Endodermal cell (in vitro differentiated cells): ENCODE data around the gene CMSS1. TPM values are rescaled to one million over a fixed set of nuclear protein-coding genes. Genes with fewer than 3 reads are reported as not detected.

ENCODE experiments used
- DNase-seq: peaks from one replicate; pipeline ENCODE4 v3.0.0-alpha.2; 2017
- H3K27ac ChIP-seq: 2 replicates; pipeline ENCODE4 v1.5.1; 2013; ENCODE audit warnings: mild to moderate bottlenecking, low read depth, low read length, moderate library complexity
- H3K27me3 ChIP-seq: 2 replicates; pipeline ENCODE4 v1.6.1; 2013; ENCODE audit warnings: mild to moderate bottlenecking, low read length, moderate library complexity; ENCODE audit not compliant: insufficient read depth, control insufficient read depth, poor library complexity, severe bottlenecking
- H3K36me3 ChIP-seq: 2 replicates; pipeline ENCODE4 v1.7.0; 2013; ENCODE audit warnings: mild to moderate bottlenecking, low read length, moderate library complexity; ENCODE audit not compliant: control insufficient read depth, insufficient read depth
- H3K4me1 ChIP-seq: one replicate; pipeline ENCODE4 v1.7.0; 2013; ENCODE audit warnings: low read length; ENCODE audit not compliant: control insufficient read depth, insufficient read depth
- H3K4me3 ChIP-seq: 2 replicates; pipeline ENCODE4 v1.5.1; 2013; ENCODE audit warnings: mild to moderate bottlenecking, low read length, moderate library complexity
- H3K9ac ChIP-seq: 2 replicates; pipeline ENCODE4 v1.6.1; 2013; ENCODE audit warnings: mild to moderate bottlenecking, low read length, moderate library complexity; ENCODE audit not compliant: poor library complexity, severe bottlenecking; ENCODE audit errors: extremely low read depth
- H3K9me3 ChIP-seq: 2 replicates; pipeline ENCODE4 v1.6.1; 2013; ENCODE audit warnings: mild to moderate bottlenecking, low read length, moderate library complexity; ENCODE audit not compliant: control insufficient read depth
- H3K27ac Mint-ChIP-seq: 2 replicates; pipeline ENCODE4 v1.8.0; 2020; ENCODE audit warnings: mixed read lengths
- H3K27me3 Mint-ChIP-seq: 2 replicates; pipeline ENCODE4 v1.8.0; 2021; ENCODE audit warnings: mild to moderate bottlenecking, mixed read lengths; ENCODE audit not compliant: insufficient read depth
- H3K36me3 Mint-ChIP-seq: 2 replicates; pipeline ENCODE4 v1.8.0; 2020; ENCODE audit warnings: low read depth, mixed read lengths
- H3K4me1 Mint-ChIP-seq: 2 replicates; pipeline ENCODE4 v1.8.0; 2020; ENCODE audit warnings: mixed read lengths
- H3K4me3 Mint-ChIP-seq: 2 replicates; pipeline ENCODE4 v1.8.0; 2020; ENCODE audit warnings: mild to moderate bottlenecking, moderate library complexity, mixed read lengths
- H3K9me3 Mint-ChIP-seq: 2 replicates; pipeline ENCODE4 v1.8.0; 2020; ENCODE audit warnings: mild to moderate bottlenecking, mixed read lengths
- WGBS, 2 experiments: methylation state at CpG; one replicate each; pipeline versions ENCODE4 v1.1.5 to v1.1.7; 2013; ENCODE audit warnings: missing lambda C conversion rate in 2 of 2, mixed read lengths in 1 of 2; ENCODE audit not compliant: insufficient coverage in 1 of 2, insufficient read length in 1 of 2; 5-methylcytosine and 5-hydroxymethylcytosine counted together
- total RNA-seq, 2 donors: library from RNA; stranded (reverse); fragmentation: NEBNext Ultra II Directional in 1 of 2; extraction: Animal tissue kit (Norgen Biotek cat#: 25700) in 1 of 2; gene quantifications; 2 replicates in 1 of 2; 3 replicates in 1 of 2; pipeline ENCODE4 v1.2.1, GENCODE V29; 2021
- TF ChIP-seq, protein P1 (sequence below): fragments of 200-600 bp; sonication (generic); conservative IDR thresholded peaks from 2 replicates; pipeline ENCODE4 v1.5.0; 2021; ENCODE audit warnings: antibody characterized with exemption, mild to moderate bottlenecking

Gene CMSS1
- total RNA-seq, 2 donors from 2014 or later, result 48.5 to 50.8 TPM

GRCh38 chr3:100225193-100225592 lies 407.5 kb downstream of the CMSS1 start:
- no peak overlapping the region for H3K27ac Mint-ChIP-seq
- DNase-seq, result no peak
- peaks cover 14% of the 10 kb centered on the region for H3K9me3 Mint-ChIP-seq
- H3K9me3 ChIP-seq, result peaks cover 9% of the 10 kb centered on the region
- H3K27me3 ChIP-seq, result no peaks in the 10 kb centered on the region
- TF ChIP-seq, protein P1, sequence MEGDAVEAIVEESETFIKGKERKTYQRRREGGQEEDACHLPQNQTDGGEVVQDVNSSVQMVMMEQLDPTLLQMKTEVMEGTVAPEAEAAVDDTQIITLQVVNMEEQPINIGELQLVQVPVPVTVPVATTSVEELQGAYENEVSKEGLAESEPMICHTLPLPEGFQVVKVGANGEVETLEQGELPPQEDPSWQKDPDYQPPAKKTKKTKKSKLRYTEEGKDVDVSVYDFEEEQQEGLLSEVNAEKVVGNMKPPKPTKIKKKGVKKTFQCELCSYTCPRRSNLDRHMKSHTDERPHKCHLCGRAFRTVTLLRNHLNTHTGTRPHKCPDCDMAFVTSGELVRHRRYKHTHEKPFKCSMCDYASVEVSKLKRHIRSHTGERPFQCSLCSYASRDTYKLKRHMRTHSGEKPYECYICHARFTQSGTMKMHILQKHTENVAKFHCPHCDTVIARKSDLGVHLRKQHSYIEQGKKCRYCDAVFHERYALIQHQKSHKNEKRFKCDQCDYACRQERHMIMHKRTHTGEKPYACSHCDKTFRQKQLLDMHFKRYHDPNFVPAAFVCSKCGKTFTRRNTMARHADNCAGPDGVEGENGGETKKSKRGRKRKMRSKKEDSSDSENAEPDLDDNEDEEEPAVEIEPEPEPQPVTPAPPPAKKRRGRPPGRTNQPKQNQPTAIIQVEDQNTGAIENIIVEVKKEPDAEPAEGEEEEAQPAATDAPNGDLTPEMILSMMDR, result no peak
- no peaks in the 10 kb centered on the region for H3K4me1 Mint-ChIP-seq
- H3K4me3 ChIP-seq, result no peak overlapping the region
- no peak overlapping the region for H3K27ac ChIP-seq
- H3K27me3 Mint-ChIP-seq, result no peaks in the 10 kb centered on the region
- H3K4me3 Mint-ChIP-seq, result no peak overlapping the region
- H3K36me3 Mint-ChIP-seq, result no peaks in the 10 kb centered on the region
- no peaks in the 10 kb centered on the region for H3K36me3 ChIP-seq
- no peaks in the 10 kb centered on the region for H3K4me1 ChIP-seq
- H3K9ac ChIP-seq, result no peak overlapping the region
- 96% methylated on average over 20 to 26 of the region's 26 CpGs for WGBS, 2 experiments

DNA sequence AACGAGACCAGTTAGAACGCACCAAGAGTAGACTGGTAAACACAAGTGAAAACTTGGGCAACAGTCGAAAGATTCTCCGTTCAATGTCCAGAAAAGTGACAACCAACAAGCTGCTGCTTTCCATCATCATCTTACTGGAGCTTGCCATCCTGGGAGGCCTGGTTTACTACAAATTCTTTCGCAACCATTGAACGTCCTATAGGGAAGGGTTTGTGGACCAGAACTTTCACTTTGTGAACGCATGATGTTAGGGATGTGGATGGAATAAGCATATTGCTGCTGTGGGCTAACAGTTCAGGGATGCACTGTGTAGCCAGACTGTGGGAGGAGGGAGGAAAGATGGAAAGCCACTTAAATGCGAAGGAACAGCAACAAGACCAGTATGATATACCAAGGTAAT lies 408.2 kb downstream of the CMSS1 start:
- H3K27ac ChIP-seq, result no peak overlapping the region
- Mint-ChIP-seq H3K36me3 (no peaks in the 10 kb centered on the region), H3K9me3 (peaks cover 10% of the 10 kb centered on the region), H3K27ac (no peak overlapping the region), H3K4me1 (no peaks in the 10 kb centered on the region), H3K4me3 (no peak overlapping the region), H3K27me3 (no peaks in the 10 kb centered on the region)
- no peaks in the 10 kb centered on the region for H3K4me1 ChIP-seq
- no peaks in the 10 kb centered on the region for H3K27me3 ChIP-seq
- H3K9ac ChIP-seq, result no peak overlapping the region
- WGBS, 2 experiments, result 94 to 97% methylated on average over 6 to 8 of the region's 8 CpGs
- DNase-seq, result no peak
- no peaks in the 10 kb centered on the region for H3K36me3 ChIP-seq
- TF ChIP-seq, protein P1, result no peak
- peaks cover 3% of the 10 kb centered on the region for H3K9me3 ChIP-seq
- H3K4me3 ChIP-seq, result no peak overlapping the region

DNA sequence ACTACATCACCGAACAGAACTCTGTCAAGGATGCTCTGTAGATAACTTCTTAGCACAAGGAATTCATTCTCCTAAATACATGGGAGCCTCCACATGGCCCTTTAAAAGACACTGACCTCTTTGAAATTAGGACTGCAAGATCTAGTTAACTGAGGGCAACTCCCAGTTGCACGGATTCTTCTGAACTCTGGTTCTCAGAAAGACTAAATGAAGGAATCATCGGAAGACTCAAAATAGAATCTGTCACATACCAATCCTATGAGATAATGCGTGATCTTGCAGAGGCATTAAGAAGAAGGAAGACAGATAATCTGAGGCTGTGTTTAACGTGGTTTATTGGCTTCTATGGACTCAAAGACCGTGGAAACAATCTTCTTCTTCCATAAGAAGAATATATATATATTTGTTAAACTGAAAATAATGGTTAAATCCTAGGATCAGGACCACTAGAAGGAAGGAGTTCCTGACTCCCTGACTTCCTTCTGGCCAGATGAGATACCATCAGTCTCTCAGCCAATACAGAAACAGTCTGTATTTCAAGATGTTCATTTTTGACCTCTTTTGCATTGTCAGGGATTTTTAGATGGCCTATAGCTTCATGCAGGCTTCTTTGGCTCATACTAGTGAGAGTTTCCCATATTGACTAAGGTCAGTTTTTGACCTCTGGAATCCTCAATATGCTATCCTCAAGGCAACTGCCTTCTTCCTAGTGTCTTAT lies 409.2 kb downstream of the CMSS1 start:
- no peak overlapping the region for H3K4me3 ChIP-seq
- DNase-seq, result no peak
- no peak overlapping the region for H3K27ac Mint-ChIP-seq
- H3K27me3 ChIP-seq, result no peaks in the 10 kb centered on the region
- peaks cover 5% of the 10 kb centered on the region for H3K9me3 Mint-ChIP-seq
- 74 to 76% methylated on average over 4 to 5 of the region's 6 CpGs for WGBS, 2 experiments
- TF ChIP-seq, protein P1, result no peak
- no peak overlapping the region for H3K27ac ChIP-seq
- H3K4me1 ChIP-seq, result no peaks in the 10 kb centered on the region
- no peaks in the 10 kb centered on the region for H3K4me1 Mint-ChIP-seq
- H3K27me3 Mint-ChIP-seq, result no peaks in the 10 kb centered on the region
- no peak overlapping the region for H3K9ac ChIP-seq
- H3K36me3 Mint-ChIP-seq, result no peaks in the 10 kb centered on the region
- H3K4me3 Mint-ChIP-seq, result no peak overlapping the region
- no peaks in the 10 kb centered on the region for H3K36me3 ChIP-seq
- no peaks in the 10 kb centered on the region for H3K9me3 ChIP-seq
